ENCODE measurements around the gene COPS4.

COPS4 gene

DNA sequence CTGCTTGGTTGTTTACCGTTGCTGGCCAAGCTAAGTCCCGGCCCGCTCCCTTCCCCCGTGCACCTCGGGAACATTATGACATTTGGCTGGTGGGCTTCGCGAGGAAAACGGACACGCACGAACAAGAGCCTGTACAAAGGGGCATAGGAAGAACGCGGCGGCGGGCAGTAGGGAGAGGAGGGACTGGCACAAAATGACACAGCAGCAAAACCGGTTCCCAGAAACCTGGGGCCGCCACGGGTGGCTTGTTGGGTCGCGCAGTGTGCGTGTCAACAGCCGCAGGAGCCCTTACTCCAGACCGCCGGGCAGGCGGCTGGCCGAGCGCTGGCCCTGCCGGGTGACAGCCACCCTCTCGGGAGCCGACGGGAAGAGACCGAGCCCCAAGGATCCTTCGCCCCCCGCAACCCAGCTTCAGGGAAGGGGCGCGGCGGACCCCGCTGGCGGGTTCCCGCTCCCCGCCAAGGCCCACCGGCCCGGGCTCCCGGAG lies 22.7 kb upstream of the COPS4 start:
- POLR2A ChIA-PET, result interaction anchor here (1.5 to 2.5 kb wide), 2 partner anchors 23 to 112 kb away, joined by 5 to 9 read pairs; partner anchors contain the start of genes COPS4 and THAP9
- H3K4me1 ChIP-seq (ENCODE audit: control extremely low read depth in 1 of 4, control insufficient read depth in 4 of 4, insufficient read depth in 4 of 4, low read length in 3 of 4), result peaks cover 21 to 42% (median 29%) of the 10 kb centered on the region in 4 experiments
- WGBS (ENCODE audit: insufficient coverage), result 0% methylated on average over 40 of the region's 43 CpGs

DNA sequence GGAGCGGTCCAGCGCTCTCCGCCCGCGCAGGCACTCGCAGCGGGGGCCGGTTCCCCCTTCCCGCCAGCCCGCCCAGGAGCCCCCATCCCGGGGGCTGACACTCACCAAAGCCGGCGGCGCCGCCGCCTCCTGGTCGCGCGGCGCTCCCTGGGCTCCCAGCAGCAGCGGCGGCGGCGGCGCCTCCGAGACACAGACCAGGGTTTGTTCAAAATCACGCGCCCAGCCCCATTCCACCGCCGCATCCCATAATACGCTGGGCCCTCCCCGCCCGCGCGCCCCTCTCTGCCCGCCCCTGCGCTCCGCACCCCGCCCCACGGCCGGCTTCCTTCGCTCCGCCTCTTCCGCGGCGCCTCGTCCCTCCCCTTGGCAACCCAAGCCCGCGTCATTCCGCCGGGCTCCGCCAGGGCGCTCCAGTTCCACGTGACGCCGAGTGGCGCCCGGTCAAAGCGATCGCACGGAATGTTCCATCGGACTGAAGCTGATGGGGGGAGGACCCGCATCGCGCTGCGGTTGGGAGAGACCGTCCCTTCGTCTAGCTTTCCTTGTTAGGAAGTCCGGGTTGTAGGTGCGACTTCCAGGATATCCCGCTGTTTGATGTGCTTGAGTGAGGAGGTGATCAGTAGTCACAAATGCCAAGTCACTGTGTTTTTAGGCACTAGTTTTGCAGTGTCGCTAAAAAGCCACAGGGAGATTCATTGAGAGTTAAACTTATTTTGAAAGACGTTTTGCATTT lies 22.1 kb upstream of the COPS4 start:
- ChIA-PET CTCF (interaction anchor here (0.9 to 1.6 kb wide), 7 partner anchors 9 to 162 kb away, joined by 3 to 8 read pairs (median 3); partner anchors contain the start of gene COPS4), POLR2A (interaction anchor here (1.5 to 2.5 kb wide), 2 partner anchors 22 to 113 kb away, joined by 5 to 9 read pairs; partner anchors contain the start of genes COPS4 and THAP9)
- DNase-seq, result peak; percentile 97 to 99 (median 98)
- peaks cover 0 to 2% (median 0%) of the 10 kb centered on the region in 4 experiments for H3K36me3 ChIP-seq (ENCODE audit: control insufficient read depth in 4 of 4, insufficient read depth in 4 of 4, low read length in 3 of 4)
- H3K4me1 ChIP-seq (ENCODE audit: control extremely low read depth in 1 of 4, control insufficient read depth in 4 of 4, insufficient read depth in 4 of 4, low read length in 3 of 4), result peaks cover 21 to 39% (median 29%) of the 10 kb centered on the region in 4 experiments
- H3K9me3 ChIP-seq (ENCODE audit: control extremely low read depth in 1 of 5, control insufficient read depth in 4 of 5, insufficient read depth in 2 of 5, low read depth in 1 of 5, low read length in 4 of 5), result no peaks in the 10 kb centered on the region
- H3K27ac ChIP-seq (ENCODE audit: insufficient read depth in 1 of 2, low read depth in 1 of 2, low read length in 2 of 2, poor library complexity in 1 of 2, severe bottlenecking in 2 of 2), result peak overlapping the region; percentile 81 to 89
- WGBS (ENCODE audit: insufficient coverage), result 0% methylated on average over 37 of the region's 73 CpGs
- H3K27me3 ChIP-seq (replicated peaks in 2 of 5; ENCODE audit: control insufficient read depth in 4 of 5, insufficient read depth in 5 of 5, low read length in 4 of 5), result no peaks in the 10 kb centered on the region
- peak overlapping the region; percentile 77 to 97 (median 83) for H3K4me3 ChIP-seq (ENCODE audit: control insufficient read depth in 1 of 7, extremely low read depth in 1 of 7, insufficient read depth in 4 of 7, low read depth in 2 of 7, low read length in 6 of 7)

More for the DNA sequence above, 22.7 kb upstream of the COPS4 start:
- peaks cover 0 to 2% (median 0%) of the 10 kb centered on the region in 4 experiments for H3K36me3 ChIP-seq (ENCODE audit: control insufficient read depth in 4 of 4, insufficient read depth in 4 of 4, low read length in 3 of 4)
- peak overlapping the region; percentile 77 to 97 (median 83) for H3K4me3 ChIP-seq (ENCODE audit: control insufficient read depth in 1 of 7, extremely low read depth in 1 of 7, insufficient read depth in 4 of 7, low read depth in 2 of 7, low read length in 6 of 7)
- peak overlapping the region in 1 of 2 experiments; percentile 89 for H3K27ac ChIP-seq (ENCODE audit: insufficient read depth in 1 of 2, low read depth in 1 of 2, low read length in 2 of 2, poor library complexity in 1 of 2, severe bottlenecking in 2 of 2)
- H3K27me3 ChIP-seq (replicated peaks in 2 of 5; ENCODE audit: control insufficient read depth in 4 of 5, insufficient read depth in 5 of 5, low read length in 4 of 5), result no peaks in the 10 kb centered on the region
- DNase-seq, result peak in 2 of 3 donors; percentile 36 to 49
- CTCF ChIA-PET, result interaction anchor here (1.0 to 1.6 kb wide), 4 partner anchors 18 to 161 kb away, joined by 3 to 8 read pairs (median 4); partner anchors contain the start of gene COPS4
- no peaks in the 10 kb centered on the region for H3K9me3 ChIP-seq (ENCODE audit: control extremely low read depth in 1 of 5, control insufficient read depth in 4 of 5, insufficient read depth in 2 of 5, low read depth in 1 of 5, low read length in 4 of 5)

DNA sequence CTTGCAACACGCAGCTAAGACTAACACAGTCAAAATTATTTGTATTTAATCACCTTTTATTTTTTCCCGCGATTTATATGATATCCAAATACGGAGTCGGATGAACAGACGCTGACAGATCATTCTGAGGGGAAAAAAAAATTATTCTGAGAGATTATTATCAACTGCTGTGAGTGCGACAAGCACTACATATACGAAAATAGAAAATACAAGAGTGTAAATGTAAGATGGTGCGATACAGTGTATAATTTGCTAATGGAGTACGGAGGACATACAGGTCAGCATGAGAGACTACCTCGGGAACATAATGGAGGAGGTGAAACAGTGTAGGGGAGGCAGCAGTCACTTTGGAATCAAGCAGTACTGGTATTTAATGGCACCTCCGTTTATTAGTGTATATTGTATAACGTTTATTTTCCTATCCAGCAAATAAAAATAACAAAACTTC lies 21.5 kb upstream of the COPS4 start:
- DNase-seq, result no peak
- no peaks in the 10 kb centered on the region for H3K27me3 ChIP-seq (replicated peaks in 2 of 5; ENCODE audit: control insufficient read depth in 4 of 5, insufficient read depth in 5 of 5, low read length in 4 of 5)
- peak overlapping the region in 6 of 7 experiments; percentile 72 to 97 (median 83) for H3K4me3 ChIP-seq (ENCODE audit: control insufficient read depth in 1 of 7, extremely low read depth in 1 of 7, insufficient read depth in 4 of 7, low read depth in 2 of 7, low read length in 6 of 7)
- no peaks in the 10 kb centered on the region for H3K36me3 ChIP-seq (ENCODE audit: control insufficient read depth in 4 of 4, insufficient read depth in 4 of 4, low read length in 3 of 4)
- CTCF ChIA-PET, result interaction anchor here (0.9 to 1.6 kb wide), 5 partner anchors 8 to 24 kb away, joined by 3 to 8 read pairs (median 3); partner anchors contain the start of gene COPS4
- 69% methylated on average over 3 of the region's 13 CpGs for WGBS (ENCODE audit: insufficient coverage)
- POLR2A ChIA-PET, result interaction anchor here (2.5 kb wide), 1 partner anchor 22 kb away, joined by 9 read pairs; the partner anchor contains the start of gene COPS4
- H3K27ac ChIP-seq (ENCODE audit: insufficient read depth in 1 of 2, low read depth in 1 of 2, low read length in 2 of 2, poor library complexity in 1 of 2, severe bottlenecking in 2 of 2), result peak overlapping the region; percentile 81 to 89
- H3K4me1 ChIP-seq (ENCODE audit: control extremely low read depth in 1 of 4, control insufficient read depth in 4 of 4, insufficient read depth in 4 of 4, low read length in 3 of 4), result peaks cover 21 to 38% (median 29%) of the 10 kb centered on the region in 4 experiments
- no peaks in the 10 kb centered on the region for H3K9me3 ChIP-seq (ENCODE audit: control extremely low read depth in 1 of 5, control insufficient read depth in 4 of 5, insufficient read depth in 2 of 5, low read depth in 1 of 5, low read length in 4 of 5)

DNA sequence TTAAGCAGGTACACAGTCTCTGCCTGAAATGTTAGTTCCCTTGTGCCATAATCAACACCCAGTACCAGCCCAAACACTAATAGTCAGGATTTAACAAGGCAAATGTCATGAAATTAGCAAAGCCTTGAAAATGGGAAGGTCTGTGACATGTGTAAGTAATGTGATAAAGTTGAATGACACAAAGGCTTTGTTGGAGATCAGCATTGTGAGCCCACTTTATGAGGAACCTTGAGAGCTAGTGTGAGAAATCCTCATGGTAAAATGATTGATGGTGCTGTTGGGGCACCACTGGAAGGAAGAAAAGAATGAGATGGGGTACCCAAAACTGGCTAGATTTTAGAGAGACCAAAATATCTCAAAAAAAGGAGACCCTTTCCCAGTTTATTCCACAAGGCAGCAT lies 21.1 kb upstream of the COPS4 start:
- peak in 1 of 3 donors; percentile 53 for DNase-seq
- H3K4me1 ChIP-seq (ENCODE audit: control extremely low read depth in 1 of 4, control insufficient read depth in 4 of 4, insufficient read depth in 4 of 4, low read length in 3 of 4), result peaks cover 21 to 34% (median 26%) of the 10 kb centered on the region in 4 experiments
- no peaks in the 10 kb centered on the region for H3K36me3 ChIP-seq (ENCODE audit: control insufficient read depth in 4 of 4, insufficient read depth in 4 of 4, low read length in 3 of 4)
- POLR2A ChIA-PET, result interaction anchor here (2.5 kb wide), 1 partner anchor 21 kb away, joined by 9 read pairs; the partner anchor contains the start of gene COPS4
- H3K9me3 ChIP-seq (ENCODE audit: control extremely low read depth in 1 of 5, control insufficient read depth in 4 of 5, insufficient read depth in 2 of 5, low read depth in 1 of 5, low read length in 4 of 5), result no peaks in the 10 kb centered on the region
- H3K27ac ChIP-seq (ENCODE audit: insufficient read depth in 1 of 2, low read depth in 1 of 2, low read length in 2 of 2, poor library complexity in 1 of 2, severe bottlenecking in 2 of 2), result peak overlapping the region in 1 of 2 experiments; percentile 89
- H3K4me3 ChIP-seq (ENCODE audit: control insufficient read depth in 1 of 7, extremely low read depth in 1 of 7, insufficient read depth in 4 of 7, low read depth in 2 of 7, low read length in 6 of 7), result peak overlapping the region in 5 of 7 experiments; percentile 72 to 97 (median 86)
- CTCF ChIA-PET, result interaction anchor here (0.9 to 1.2 kb wide), 2 partner anchors 8 to 23 kb away, joined by 3 to 4 read pairs; no protein-coding TSS in a partner anchor
- H3K27me3 ChIP-seq (replicated peaks in 2 of 5; ENCODE audit: control insufficient read depth in 4 of 5, insufficient read depth in 5 of 5, low read length in 4 of 5), result no peaks in the 10 kb centered on the region

DNA sequence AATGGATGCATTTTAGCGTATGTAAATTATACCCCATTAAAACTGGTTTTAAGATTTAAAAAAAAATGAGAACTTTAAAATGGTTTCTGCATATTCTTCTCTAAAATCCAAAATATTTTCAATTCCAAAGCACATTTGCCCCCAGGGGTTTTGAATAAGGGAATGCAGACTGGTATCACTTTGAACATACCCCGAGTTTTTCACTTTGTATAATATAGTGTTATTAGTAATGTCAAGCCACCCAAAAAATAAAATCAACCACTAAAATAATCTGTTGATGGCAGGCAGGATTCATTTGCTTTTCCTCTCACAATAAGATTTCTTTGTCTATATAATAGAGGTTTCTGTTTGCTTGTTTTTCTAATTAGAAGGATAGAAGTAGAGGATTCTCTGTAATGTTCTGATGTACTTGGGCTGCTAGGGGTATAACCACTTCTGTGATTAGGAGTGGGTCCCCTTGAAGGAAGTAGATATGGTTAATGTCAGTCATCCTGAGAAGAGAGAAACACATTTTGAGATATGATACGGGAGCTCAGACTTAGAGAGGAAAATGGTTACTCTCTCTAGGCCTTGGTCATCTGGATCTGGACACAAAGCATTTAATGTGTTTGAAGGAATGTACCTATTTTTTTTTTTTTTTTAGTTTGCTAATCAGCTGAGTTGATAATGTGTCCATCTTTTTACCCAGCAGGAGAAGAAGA lies 15.0 kb upstream of the COPS4 start:
- H3K36me3 ChIP-seq (ENCODE audit: control insufficient read depth in 4 of 4, insufficient read depth in 4 of 4, low read length in 3 of 4), result no peaks in the 10 kb centered on the region
- POLR2A ChIA-PET, result interaction anchor here (0.5 to 1.1 kb wide), 3 partner anchors 11 to 140 kb away, joined by 3 to 9 read pairs (median 3); partner anchors contain the start of gene COPS4
- no peaks in the 10 kb centered on the region for H3K27me3 ChIP-seq (replicated peaks in 2 of 5; ENCODE audit: control insufficient read depth in 4 of 5, insufficient read depth in 5 of 5, low read length in 4 of 5)

DNA sequence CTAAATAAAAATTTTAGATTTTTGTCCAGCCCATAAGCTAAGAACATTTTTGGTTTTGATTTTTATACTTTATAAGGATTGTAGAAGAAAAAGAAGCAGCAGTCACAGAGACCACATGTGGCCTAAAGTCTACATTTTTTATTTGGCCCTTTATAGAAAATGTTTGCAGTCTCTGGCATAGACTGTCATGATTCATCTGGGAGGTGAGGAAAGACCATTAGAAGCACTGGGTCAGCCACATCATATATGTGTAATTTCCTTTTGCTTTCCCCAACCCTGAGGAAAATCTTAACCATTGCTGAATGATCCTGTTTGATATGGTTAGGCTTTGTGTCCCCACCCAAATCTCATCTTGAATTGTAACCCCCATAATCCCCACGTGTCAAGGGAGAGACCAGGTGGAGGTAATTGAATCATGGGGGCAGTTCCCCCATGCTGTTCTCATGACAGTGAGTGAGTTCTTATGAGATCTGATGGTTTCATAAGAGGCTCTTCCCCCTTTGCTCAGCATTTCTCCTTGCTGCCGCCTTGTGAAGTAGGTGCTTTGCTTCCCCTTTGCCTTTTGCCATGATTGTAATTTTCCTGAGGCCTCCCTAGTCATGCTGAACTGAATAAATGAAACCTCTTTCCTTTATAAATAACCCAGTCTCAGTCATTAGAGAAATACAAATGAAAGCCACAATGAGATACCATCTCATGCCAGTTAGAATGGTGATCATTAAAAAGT lies 12.1 kb upstream of the COPS4 start:
- Histone ChIP-seq H3K4me1 (ENCODE audit: control extremely low read depth in 1 of 4, control insufficient read depth in 4 of 4, insufficient read depth in 4 of 4, low read length in 3 of 4) (peaks cover 0 to 15% (median 5%) of the 10 kb centered on the region in 4 experiments), H3K9me3 (ENCODE audit: control extremely low read depth in 1 of 5, control insufficient read depth in 4 of 5, insufficient read depth in 2 of 5, low read depth in 1 of 5, low read length in 4 of 5) (peaks cover 0 to 19% (median 6%) of the 10 kb centered on the region in 5 experiments), H3K27ac (ENCODE audit: insufficient read depth in 1 of 2, low read depth in 1 of 2, low read length in 2 of 2, poor library complexity in 1 of 2, severe bottlenecking in 2 of 2) (no peak overlapping the region), H3K36me3 (ENCODE audit: control insufficient read depth in 4 of 4, insufficient read depth in 4 of 4, low read length in 3 of 4) (no peaks in the 10 kb centered on the region), H3K27me3 (replicated peaks in 2 of 5; ENCODE audit: control insufficient read depth in 4 of 5, insufficient read depth in 5 of 5, low read length in 4 of 5) (no peaks in the 10 kb centered on the region), H3K4me3 (ENCODE audit: control insufficient read depth in 1 of 7, extremely low read depth in 1 of 7, insufficient read depth in 4 of 7, low read depth in 2 of 7, low read length in 6 of 7) (no peak overlapping the region)
- ChIA-PET POLR2A (no interaction called here), CTCF (interaction anchor here (0.8 to 1.4 kb wide), 4 partner anchors 7 to 38 kb away, joined by 3 to 5 read pairs (median 4); no protein-coding TSS in a partner anchor)
- no peak for DNase-seq
- whole genome bisulfite sequencing (ENCODE audit: insufficient coverage), result no CpG with 5 or more reads among the region's 2 CpGs

More for the DNA sequence above, 15.0 kb upstream of the COPS4 start:
- Histone ChIP-seq H3K27ac (ENCODE audit: insufficient read depth in 1 of 2, low read depth in 1 of 2, low read length in 2 of 2, poor library complexity in 1 of 2, severe bottlenecking in 2 of 2) (peak overlapping the region in 1 of 2 experiments; percentile 43), H3K9me3 (ENCODE audit: control extremely low read depth in 1 of 5, control insufficient read depth in 4 of 5, insufficient read depth in 2 of 5, low read depth in 1 of 5, low read length in 4 of 5) (peaks cover 0 to 13% (median 6%) of the 10 kb centered on the region in 5 experiments), H3K4me3 (ENCODE audit: control insufficient read depth in 1 of 7, extremely low read depth in 1 of 7, insufficient read depth in 4 of 7, low read depth in 2 of 7, low read length in 6 of 7) (peak overlapping the region in 1 of 7 experiments; percentile 19), H3K4me1 (ENCODE audit: control extremely low read depth in 1 of 4, control insufficient read depth in 4 of 4, insufficient read depth in 4 of 4, low read length in 3 of 4) (peaks cover 0 to 15% (median 5%) of the 10 kb centered on the region in 4 experiments)
- DNase-seq, result peak; percentile 62 to 93 (median 77)
- WGBS (ENCODE audit: insufficient coverage), result 0% methylated on average over 1 of the region's 3 CpGs
- CTCF ChIA-PET, result interaction anchor here (0.7 kb wide), 1 partner anchor 13 kb away, joined by 3 read pairs; no protein-coding TSS in a partner anchor

All from common myeloid progenitor, CD34-positive (primary cell).